GM15510 (cell line): ENCODE data around the gene FXYD5.

Experiments
- POLR2A ChIP-seq: IDR thresholded peaks from 3 replicates; pipeline ENCODE4 v1.6.1; 2011; ENCODE audit warnings: borderline replicate concordance; ENCODE audit not compliant: insufficient read length; ENCODE audit errors: extremely low read depth

Gene FXYD5

DNA sequence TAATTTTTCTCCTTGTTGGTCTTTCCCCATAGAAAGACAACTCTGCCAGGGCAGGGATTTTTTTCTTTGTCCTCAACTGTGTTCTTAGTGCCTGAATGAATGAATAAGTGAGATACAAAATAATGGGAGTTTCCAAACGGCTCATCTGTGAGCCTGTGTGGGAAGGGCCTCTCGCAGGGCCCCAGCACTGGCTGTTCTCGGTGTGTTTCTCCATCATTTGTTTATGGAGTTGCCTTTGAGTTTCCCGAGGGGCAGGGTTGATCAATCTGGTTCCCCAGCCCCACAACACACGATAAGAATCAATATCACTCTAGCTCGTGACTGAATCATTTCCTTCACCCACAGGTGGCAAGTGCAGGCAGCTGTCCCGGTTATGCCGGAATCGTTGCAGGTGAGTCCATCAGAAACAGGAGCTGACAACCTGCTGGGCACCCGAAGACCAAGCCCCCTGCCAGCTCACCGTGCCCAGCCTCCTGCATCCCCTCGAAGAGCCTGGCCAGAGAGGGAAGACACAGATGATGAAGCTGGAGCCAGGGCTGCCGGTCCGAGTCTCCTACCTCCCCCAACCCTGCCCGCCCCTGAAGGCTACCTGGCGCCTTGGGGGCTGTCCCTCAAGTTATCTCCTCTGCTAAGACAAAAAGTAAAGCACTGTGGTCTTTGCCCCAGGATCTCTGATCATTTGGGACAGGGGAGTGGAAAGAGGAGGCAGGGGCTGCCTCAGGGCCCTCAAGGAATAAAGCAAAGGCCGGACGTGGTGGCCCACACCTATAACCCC lies 14.9 kb downstream of the FXYD5 start:
- no peak for TF ChIP-seq POLR2A

DNA sequence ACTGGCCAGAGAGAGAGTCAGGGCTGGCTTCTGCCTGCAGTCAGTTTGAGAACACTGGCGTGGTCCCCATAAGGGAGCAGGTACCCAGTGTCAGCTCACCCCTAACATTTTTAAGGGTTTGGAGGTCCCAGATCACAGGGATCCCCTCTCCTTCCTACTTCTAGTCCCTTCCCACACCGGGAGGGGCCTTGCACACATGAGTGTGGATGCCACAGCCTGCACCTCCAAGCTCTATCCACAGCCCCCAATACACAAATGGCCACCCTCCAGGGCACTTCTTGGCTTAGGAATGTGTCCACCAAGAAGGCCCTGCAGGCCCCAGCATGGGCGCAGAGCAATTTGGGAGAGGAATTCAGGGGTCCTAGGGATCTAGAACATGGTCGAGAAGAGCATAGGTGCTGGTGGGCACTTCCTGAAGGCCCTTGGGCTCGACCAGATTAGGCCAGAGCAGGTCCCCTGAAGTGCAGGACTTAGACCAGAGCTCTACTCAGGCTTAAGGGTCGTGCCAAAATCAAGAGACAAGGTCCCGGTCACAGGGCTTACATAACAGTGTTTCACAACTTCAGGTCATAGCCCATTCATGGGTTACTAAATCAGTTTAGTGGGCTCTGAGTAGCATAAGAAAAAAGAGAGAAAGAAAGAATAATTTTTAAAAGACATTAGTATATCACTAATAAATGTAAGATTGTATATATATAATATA lies 16.0 kb downstream of the FXYD5 start:
- no peak for TF ChIP-seq POLR2A

- no peak for TF ChIP-seq POLR2A
These were observed 17.2 kb downstream of the FXYD5 start for GRCh38 chr19:35171730-35172129.

DNA sequence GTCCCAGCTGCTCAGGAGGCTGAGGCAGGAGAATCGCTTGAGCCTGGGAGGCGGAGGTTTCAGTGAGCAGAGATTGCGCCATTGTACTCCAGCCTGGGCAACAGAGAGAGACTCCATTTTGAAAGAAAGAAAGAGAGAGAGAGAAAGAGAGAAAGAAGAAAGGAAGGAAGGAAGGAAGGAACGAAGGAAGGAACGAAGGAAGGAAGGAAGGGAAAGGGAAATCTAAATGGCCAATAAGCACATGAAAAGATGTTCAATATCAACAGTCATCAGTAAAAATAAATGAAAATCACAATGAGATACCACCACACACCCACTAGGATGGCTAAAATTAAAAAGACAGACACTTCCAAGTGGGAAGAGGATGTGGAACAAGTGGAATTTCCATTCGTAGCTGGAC lies 19.7 kb downstream of the FXYD5 start:
- no peak for TF ChIP-seq POLR2A

- no peak for TF ChIP-seq POLR2A
These were observed 21.6 kb downstream of the FXYD5 start for GRCh38 chr19:35176181-35176570.

DNA sequence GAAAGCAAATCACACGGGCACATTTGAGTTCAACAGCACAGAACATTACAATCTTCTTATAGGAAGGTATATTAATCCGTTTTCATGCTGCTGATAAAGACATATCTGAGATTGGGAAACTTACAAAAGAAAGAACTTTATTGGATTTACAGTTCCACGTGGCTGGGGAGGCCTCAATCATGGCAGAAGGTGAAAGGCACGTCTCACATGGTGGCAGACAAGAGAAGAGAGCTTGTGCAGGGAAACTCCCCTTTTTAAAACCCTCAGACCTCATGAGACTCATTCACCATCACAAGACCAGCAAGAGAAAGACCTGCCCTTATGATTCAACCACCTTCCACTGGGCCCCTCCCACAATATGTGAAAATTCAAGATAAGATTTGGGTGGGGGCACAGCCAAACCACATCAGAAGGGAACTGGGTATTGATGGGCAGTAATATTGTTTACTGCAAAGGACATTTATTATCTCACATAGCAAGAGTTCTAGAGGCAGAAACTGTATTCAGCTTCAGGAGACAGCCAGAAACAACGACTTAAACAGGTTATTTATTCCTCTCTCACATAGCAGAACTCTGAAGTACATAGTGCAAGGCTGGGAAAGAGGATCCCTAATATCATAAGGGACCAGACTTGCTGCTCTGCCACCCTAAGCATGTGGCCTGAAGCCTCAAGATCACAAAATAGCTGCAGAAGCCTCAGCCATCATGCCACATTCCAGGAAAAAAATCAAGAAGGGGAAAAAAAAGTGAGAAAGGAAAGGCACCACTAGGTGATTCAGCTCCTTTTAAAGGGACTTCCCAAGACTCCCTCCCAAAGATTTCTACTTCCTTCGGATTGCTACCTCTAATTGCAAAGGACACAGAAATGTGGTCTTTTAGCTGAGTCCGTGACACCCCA lies 23.1 kb downstream of the FXYD5 start:
- no peak for TF ChIP-seq POLR2A

- no peak for TF ChIP-seq POLR2A
These were observed 24.2 kb downstream of the FXYD5 start for GRCh38 chr19:35178701-35179100.

DNA sequence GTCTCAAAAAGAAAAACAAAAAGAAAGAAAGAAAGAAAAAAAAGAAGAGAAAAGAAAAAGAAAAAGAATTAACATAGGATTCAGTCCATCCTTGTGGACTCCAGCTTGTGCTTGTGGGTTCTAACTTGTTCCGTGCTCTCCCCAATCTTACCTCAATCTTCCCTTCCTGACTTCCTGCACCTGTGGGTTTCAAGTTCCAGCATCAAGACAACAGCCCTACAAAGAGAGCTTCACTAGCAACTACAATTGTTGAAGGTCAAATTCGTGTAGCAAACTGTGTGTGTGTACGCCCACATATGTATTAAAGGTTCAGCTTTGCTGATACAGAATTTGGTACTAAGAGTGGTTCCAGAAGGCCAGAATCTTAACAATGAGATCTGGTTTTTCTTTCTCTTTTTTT lies 25.3 kb downstream of the FXYD5 start:
- TF ChIP-seq POLR2A: no peak

GRCh38 chr19:35181387-35181786 lies 26.9 kb downstream of the FXYD5 start:
- no peak for TF ChIP-seq POLR2A

DNA sequence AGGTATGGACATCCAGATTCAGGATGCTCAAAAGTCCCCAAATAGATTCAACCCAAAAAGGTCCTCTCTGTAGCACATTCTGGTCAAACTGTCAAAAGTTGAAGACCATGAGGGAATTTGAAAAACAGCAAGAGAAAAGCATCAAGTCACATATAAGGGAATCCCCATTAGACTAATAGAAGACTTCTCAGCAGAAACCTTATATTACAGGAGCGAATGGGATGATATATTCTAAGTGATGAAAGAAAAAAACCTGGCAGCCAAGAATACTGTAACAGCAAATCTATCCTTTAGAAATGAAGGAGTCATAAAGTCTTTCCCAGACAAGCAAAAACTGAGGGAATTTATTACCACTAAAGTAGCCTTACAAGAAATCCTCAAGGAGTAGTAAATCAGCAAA lies 29.7 kb downstream of the FXYD5 start:
- no peak for TF ChIP-seq POLR2A

GRCh38 chr19:35184884-35185283 lies 30.3 kb downstream of the FXYD5 start:
- TF ChIP-seq POLR2A: no peak

- TF ChIP-seq POLR2A: no peak
These were observed 39.8 kb downstream of the FXYD5 start for GRCh38 chr19:35194012-35194984.

- no peak for TF ChIP-seq POLR2A
These were observed 41.3 kb downstream of the FXYD5 start for GRCh38 chr19:35195830-35196229.

DNA sequence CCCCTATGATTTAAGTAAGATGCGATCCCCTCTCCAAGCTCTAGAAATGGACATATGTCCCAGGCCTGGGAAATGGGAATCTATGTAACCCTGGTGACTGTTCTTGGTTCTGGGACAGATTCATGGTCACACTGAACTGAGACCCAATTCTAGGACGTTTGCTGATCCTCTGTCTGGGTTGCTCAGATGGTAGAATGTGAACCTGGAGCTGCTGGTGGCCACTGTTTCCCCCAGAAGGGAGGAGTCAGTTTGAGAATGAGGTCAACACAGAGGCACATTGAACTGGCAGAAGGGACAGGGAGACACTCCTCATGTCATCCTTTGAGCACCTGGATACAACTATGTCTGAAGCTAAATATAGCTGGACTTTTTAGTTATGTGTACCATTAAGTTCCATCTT lies 44.9 kb downstream of the FXYD5 start:
- TF ChIP-seq POLR2A: no peak

GRCh38 chr19:35202722-35203688 lies 48.5 kb downstream of the FXYD5 start:
- TF ChIP-seq POLR2A: no peak
